ENCODE data around the gene MSH3. TPM values are rescaled to one million over a fixed set of nuclear protein-coding genes. Genes with fewer than 3 reads are reported as not detected.

Gene MSH3
- total and polyA plus RNA-seq, 2 of the 8 experiments (the other 6 are each of a cell fraction or from before 2014, with no cell fraction given) = 3.6 to 22.6 TPM

- 90% methylated on average over 1 of the region's 1 CpG; no CpG with 5 or more reads in 1 of the 2 experiments for WGBS, 2 experiments (ENCODE audit: extremely low coverage in 1 of 2, insufficient coverage in 1 of 2, insufficient read length in 1 of 2, insufficient replicate concordance in 2 of 2, low coverage in 1 of 2, low lambda C conversion rate in 2 of 2, missing lambda C conversion rate in 1 of 2)
- Histone ChIP-seq H3K36me3 (ENCODE audit: control insufficient read depth in 2 of 4, insufficient read depth in 4 of 4, low read length in 3 of 4) (peaks cover 0 to 2% (median 0%) of the 10 kb centered on the region in 4 experiments; a peak in 1 of 8 replicates), H3K23ac (ENCODE audit: insufficient read length) (no peak overlapping the region), H2AK5ac (ENCODE audit: low read depth, low read length) (no peak overlapping the region), H3K79me1 (ENCODE audit: low read depth, low read length) (no peaks in the 10 kb centered on the region), H2BK20ac (ENCODE audit: low read length) (no peak overlapping the region), H3K9me3 (ENCODE audit: insufficient read depth in 2 of 2, low read depth in 1 of 2, low read length in 1 of 2) (no peaks in the 10 kb centered on the region), H3K18ac (ENCODE audit: extremely low read depth, low read length) (peak overlapping the region; percentile 51), H3K27me3 (replicated peaks in 1 of 4; ENCODE audit: control insufficient read depth in 3 of 4, extremely low read depth in 1 of 4, insufficient read depth in 3 of 4, low read length in 3 of 4) (no peaks in the 10 kb centered on the region), H3K4ac (replicated peaks; ENCODE audit: insufficient read length, low read depth, low read length) (no peak overlapping the region), H4K5ac (ENCODE audit: insufficient read length, low read depth, low read length) (no peak overlapping the region), H2BK12ac (ENCODE audit: low read depth, low read length) (no peak overlapping the region), H2BK5ac (ENCODE audit: low read depth, low read length) (no peak overlapping the region), H3K4me2 (ENCODE audit: insufficient read depth in 1 of 2, low read depth in 2 of 2, low read length in 2 of 2) (no peak overlapping the region), H4K8ac (ENCODE audit: extremely low read depth, insufficient read depth, low read length) (no peak overlapping the region), H3K79me2 (ENCODE audit: control insufficient read depth in 1 of 2, insufficient read depth in 2 of 2, low read length in 2 of 2) (no peaks in the 10 kb centered on the region), H2BK120ac (replicated peaks; ENCODE audit: low read depth, low read length) (no peak overlapping the region), H4K91ac (replicated peaks; ENCODE audit: insufficient read length, low read length) (no peak overlapping the region), H3K23me2 (ENCODE audit: low read depth, low read length) (no peaks in the 10 kb centered on the region), H3K9ac (replicated peaks in 1 of 4; ENCODE audit: extremely low read depth in 1 of 4, low read depth in 3 of 4, low read length in 3 of 4) (no peak overlapping the region), H3K14ac (ENCODE audit: insufficient read length) (no peak overlapping the region), H2BK15ac (ENCODE audit: low read length) (no peak overlapping the region), H3K4me3 (ENCODE audit: extremely low read depth in 1 of 4, insufficient read depth in 2 of 4, low read depth in 3 of 4, low read length in 4 of 4) (no peak overlapping the region), H3K56ac (replicated peaks; ENCODE audit: insufficient read length, low read depth, low read length) (no peak overlapping the region), H2AFZ (ENCODE audit: low read length) (no peak overlapping the region), H3K27ac (ENCODE audit: low read depth, low read length) (no peak overlapping the region), H3K4me1 (replicated peaks in 1 of 4; ENCODE audit: control insufficient read depth in 3 of 4, insufficient read depth in 4 of 4, low read length in 3 of 4) (peaks cover 0 to 4% (median 0%) of the 10 kb centered on the region in 4 experiments; a peak in 2 of 7 replicates), H4K20me1 (replicated peaks in 1 of 2; ENCODE audit: control insufficient read depth in 1 of 2, insufficient read depth in 2 of 2, low read length in 2 of 2) (peaks cover 0 to 1% of the 10 kb centered on the region in 2 experiments)
- ChIA-PET POLR2A (ENCODE audit: partially characterized antibody) (interaction anchor here (0.7 kb wide), 2 partner anchors 42 to 229 kb away, joined by 3 read pairs; no protein-coding TSS in a partner anchor), CTCF (ENCODE audit: partially characterized antibody) (no interaction called here)
- DNase-seq (ENCODE audit: low read depth in 1 of 2, low spot score in 2 of 2) (no peak), FAIRE-seq (no peak)
- TF ChIP-seq BRCA1 (IDR thresholded peaks at IDR 0.05; ENCODE audit: low read depth, low read length) (no peak), POU5F1 (IDR thresholded peaks at IDR 0.05; ENCODE audit: low read depth, low read length) (no peak), E2F6 (IDR thresholded peaks at IDR 0.05) (no peak)
Measured at GRCh38 chr5:80760680-80761079, 106.2 kb downstream of the MSH3 start.

Data from H1 (cell line).